Measurements from ENCODE around the gene GPD1L. TPM values are rescaled to one million over a fixed set of nuclear protein-coding genes. Genes with fewer than 3 reads are reported as not detected.

Gene GPD1L
- 10.7 and 12.4 TPM in 2 replicates for polyA plus RNA-seq

GRCh38 chr3:32106132-32106928, at the start of gene GPD1L:
Gene GPD1L, plus strand, starts transcription at chr3:32106620. Its CDS starts 92 bp downstream, at chr3:32106712.

Other genes starting within 250 kb of the GPD1L start
- gene OSBPL10, start 125.4 kb upstream of the GPD1L start, polyA plus RNA-seq, result 1.7 TPM in 1 of 2 replicates, not detected in the other
- not detected in 2 replicates for gene ZNF860, start 124.9 kb upstream of the GPD1L start, polyA plus RNA-seq
- gene CMTM8, start 132.1 kb downstream of the GPD1L start, polyA plus RNA-seq, result 1.7 TPM in 1 of 2 replicates, not detected in the other